Endothelial cell of umbilical vein (primary cell): ENCODE data around the gene CDH11. TPM values are rescaled to one million over a fixed set of nuclear protein-coding genes. Genes with fewer than 3 reads are reported as not detected.

Experiments
- Bru-seq: library from RNA; stranded (reverse); fragments of 400-500 nt; gene quantifications from one replicate; lab custom pipeline; 2021; lab: Mats Ljungman, UMichigan
- BruChase-seq, 2 experiments: library from RNA; stranded (reverse); fragments of 400-500 nt; gene quantifications; one replicate each; lab custom pipeline; 2021; lab: Mats Ljungman, UMichigan
- BruUV-seq: library from RNA; stranded (reverse); fragments of 400-500 nt; replicated peaks from 2 replicates; lab custom pipeline; 2021; lab: Mats Ljungman, UMichigan
- CTCF ChIA-PET: fragments of 300-600, 350-600 bp; sonication (Branson Sonifier 250); formaldehyde crosslinking; loops from one replicate; lab custom pipeline; 2021; ENCODE audit warnings: antibody characterized with exemption, inconsistent platforms; lab: Charles Lee
- POLR2A ChIA-PET: fragments of 300-600, 350-600 bp; sonication (Branson Sonifier 250); formaldehyde crosslinking; loops from one replicate; lab custom pipeline; 2021; ENCODE audit warnings: antibody characterized with exemption, inconsistent platforms; lab: Charles Lee
- DNase-seq: peaks from one replicate; pipeline ENCODE4 v3.0.0-alpha.2; 2011; ENCODE audit warnings: low read depth, low spot score
- FAIRE-seq: peaks from 2 replicates; lab custom pipeline; 2011; peaks lifted over from hg19 to GRCh38; lab: Jason Lieb, UNC
- H2AFZ ChIP-seq: 2 replicates; pipeline ENCODE4 v1.6.0; 2012; ENCODE audit warnings: low read depth, low read length, control low read depth, inconsistent platforms
- H3K27ac ChIP-seq: 2 replicates; pipeline ENCODE4 v1.5.1; 2011; ENCODE audit warnings: low read depth, mild to moderate bottlenecking, control low read depth, low read length, moderate library complexity; ENCODE audit not compliant: insufficient read depth
- H3K27me3 ChIP-seq, 2 experiments: 2 replicates each; pipeline versions ENCODE4 v1.6.0 to v1.6.1; 2011; ENCODE audit warnings: low read length in 2 of 2, mixed read lengths in 1 of 2; ENCODE audit not compliant: control insufficient read depth in 2 of 2, insufficient read depth in 2 of 2
- H3K36me3 ChIP-seq, 2 experiments: 2 replicates in 1 of 2; 3 replicates in 1 of 2; pipeline ENCODE4 v1.5.1; 2011; ENCODE audit warnings: low read length in 2 of 2, mild to moderate bottlenecking in 1 of 2, moderate library complexity in 1 of 2; ENCODE audit not compliant: control insufficient read depth in 2 of 2, insufficient read depth in 2 of 2; ENCODE audit errors: extremely low read depth in 1 of 2
- H3K4me1 ChIP-seq: 3 replicates; pipeline ENCODE4 v1.5.1; 2011; ENCODE audit warnings: mild to moderate bottlenecking, low read length; ENCODE audit not compliant: control insufficient read depth, insufficient read depth; ENCODE audit errors: extremely low read depth
- H3K4me2 ChIP-seq: 2 replicates; pipeline ENCODE4 v1.6.1; 2011; ENCODE audit warnings: low read length, control low read depth, mixed read lengths; ENCODE audit not compliant: insufficient read depth
- H3K4me3 ChIP-seq, 3 experiments: fragments of 200-600 bp in 1 of 3; sonication (generic), shearing (Covaris generic) in 1 of 3; replicated peaks in 1 of 3; 2 replicates each; pipeline ENCODE4 v1.5.1; 2011 to 2016; ENCODE audit warnings: control low read depth in 3 of 3, low read length in 3 of 3, mild to moderate bottlenecking in 2 of 3, inconsistent platforms in 1 of 3, low read depth in 1 of 3, moderate library complexity in 1 of 3; ENCODE audit not compliant: insufficient read depth in 1 of 3
- H3K79me2 ChIP-seq: 2 replicates; pipeline ENCODE4 v1.6.0; 2012; ENCODE audit warnings: low read length, inconsistent platforms; ENCODE audit not compliant: control insufficient read depth, insufficient read depth
- H3K9ac ChIP-seq: replicated peaks from 2 replicates; pipeline ENCODE3; 2011; ENCODE audit warnings: low read length, control low read depth; ENCODE audit not compliant: insufficient read depth; ENCODE audit errors: extremely low read depth
- H3K9me1 ChIP-seq: replicated peaks from 3 replicates; pipeline ENCODE4 v1.6.0; 2011; ENCODE audit warnings: mild to moderate bottlenecking, low read length; ENCODE audit not compliant: control insufficient read depth, insufficient read depth; ENCODE audit errors: extremely low read depth
- H3K9me3 ChIP-seq: replicated peaks from 2 replicates; pipeline ENCODE4 v1.5.1; 2012; ENCODE audit warnings: low read length, inconsistent platforms; ENCODE audit not compliant: control insufficient read depth, insufficient read depth
- H4K20me1 ChIP-seq: replicated peaks from 2 replicates; pipeline ENCODE3; 2011; ENCODE audit warnings: mild to moderate bottlenecking, low read length; ENCODE audit not compliant: control insufficient read depth, insufficient read depth; ENCODE audit errors: extremely low read depth
- EZH2 ChIP-seq: IDR thresholded peaks from 2 replicates; pipeline ENCODE4 v1.6.1; 2012; ENCODE audit warnings: borderline replicate concordance, low read depth, mild to moderate bottlenecking, moderate library complexity, low read length, inconsistent platforms; ENCODE audit not compliant: severe bottlenecking
- POLR2A ChIP-seq: IDR thresholded peaks from 2 replicates; pipeline ENCODE4 v1.6.1; 2012; ENCODE audit warnings: low read depth, mild to moderate bottlenecking, control low read depth, low read length
- POLR2AphosphoS5 ChIP-seq: IDR thresholded peaks from 2 replicates; pipeline ENCODE4 v1.6.1; 2012; ENCODE audit warnings: low read depth, mild to moderate bottlenecking, control low read depth, low read length, moderate library complexity; ENCODE audit not compliant: insufficient read depth
- dilution Hi-C: fragments of 300-500 bp; cut with MboI; formaldehyde crosslinking; loops from one replicate; pipeline ENCODE4 v1.15.0; 2019; ENCODE audit warnings: low sequenced_read_pairs; ENCODE audit not compliant: extremely low pct_ligation_motif_present
- intact Hi-C: fragments of 100-400 bp; cut with micrococcal nuclease; formaldehyde crosslinking; loops from one replicate; pipeline ENCODE4 v1.10.0; 2022
- long read RNA-seq: library from polyadenylated mRNA; stranded (forward); transcript quantifications from one replicate; pipeline ENCODE4 v2.0.0, GENCODE V29; 2021
- polyA minus RNA-seq, 3 experiments: library from RNA; depleted of rRNA, polyadenylated mRNA; stranded (reverse); fragments of >200 nt; gene quantifications; 1 replicate in 1 of 3; 2 replicates in 2 of 3; pipeline ENCODE4 v1.2.3, GENCODE V29; 2011
- polyA plus RNA-seq, 4 experiments: library from polyadenylated mRNA; depleted of rRNA in 3 of 4; stranded (reverse) in 3 of 4; unstranded in 1 of 4; fragments of >200 nt; gene quantifications; 2 replicates each; pipeline versions ENCODE4 v1.2.1 to v1.2.3, GENCODE V29; 2011 to 2012; ENCODE audit warnings: missing spikeins in 1 of 4
- total RNA-seq: library from RNA; stranded (reverse); gene quantifications from 2 replicates; pipeline ENCODE4 v1.2.3, GENCODE V29; 2021
- TF ChIP-seq, protein P1 (sequence below), 2 donors: IDR thresholded peaks; 1 replicate in 1 of 2; 2 replicates in 1 of 2; pipeline ENCODE4 v1.5.1; 2011; ENCODE audit warnings: low read length in 2 of 2, mild to moderate bottlenecking in 2 of 2, moderate library complexity in 2 of 2, control low read depth in 1 of 2, inconsistent platforms in 1 of 2, low read depth in 1 of 2; ENCODE audit not compliant: insufficient read depth in 1 of 2; ENCODE audit errors: extremely low read depth in 1 of 2

Gene CDH11, protein sequence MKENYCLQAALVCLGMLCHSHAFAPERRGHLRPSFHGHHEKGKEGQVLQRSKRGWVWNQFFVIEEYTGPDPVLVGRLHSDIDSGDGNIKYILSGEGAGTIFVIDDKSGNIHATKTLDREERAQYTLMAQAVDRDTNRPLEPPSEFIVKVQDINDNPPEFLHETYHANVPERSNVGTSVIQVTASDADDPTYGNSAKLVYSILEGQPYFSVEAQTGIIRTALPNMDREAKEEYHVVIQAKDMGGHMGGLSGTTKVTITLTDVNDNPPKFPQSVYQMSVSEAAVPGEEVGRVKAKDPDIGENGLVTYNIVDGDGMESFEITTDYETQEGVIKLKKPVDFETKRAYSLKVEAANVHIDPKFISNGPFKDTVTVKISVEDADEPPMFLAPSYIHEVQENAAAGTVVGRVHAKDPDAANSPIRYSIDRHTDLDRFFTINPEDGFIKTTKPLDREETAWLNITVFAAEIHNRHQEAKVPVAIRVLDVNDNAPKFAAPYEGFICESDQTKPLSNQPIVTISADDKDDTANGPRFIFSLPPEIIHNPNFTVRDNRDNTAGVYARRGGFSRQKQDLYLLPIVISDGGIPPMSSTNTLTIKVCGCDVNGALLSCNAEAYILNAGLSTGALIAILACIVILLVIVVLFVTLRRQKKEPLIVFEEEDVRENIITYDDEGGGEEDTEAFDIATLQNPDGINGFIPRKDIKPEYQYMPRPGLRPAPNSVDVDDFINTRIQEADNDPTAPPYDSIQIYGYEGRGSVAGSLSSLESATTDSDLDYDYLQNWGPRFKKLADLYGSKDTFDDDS
- total RNA-seq (14.9 and 30.4 TPM in 2 replicates), polyA plus RNA-seq (24.8 and 32.7 TPM in 2 replicates), polyA minus RNA-seq (81.2 and 98.8 TPM in 2 replicates), Bru-seq, nascent RNA (percentile 58 among the genes with signal in this experiment), BruChase-seq, experiment 1, labeled RNA remaining after a 6-hour chase (percentile 40 among the genes with signal in this experiment), BruChase-seq, experiment 2, labeled RNA remaining after a 2-hour chase (percentile 38 among the genes with signal in this experiment)
- polyA plus RNA-seq (2011; cell fraction: cytosol; rRNA removed): 22.9 and 27.2 TPM in 2 replicates
- 27.4 and 40.1 TPM in 2 replicates for polyA plus RNA-seq (2011; cell fraction: nucleus; rRNA removed)
- polyA plus RNA-seq (2012): 10.1 and 32.4 TPM in 2 replicates
- polyA minus RNA-seq (2011; cell fraction: cytosol; rRNA and poly(A)+ RNA removed): not detected
- 73.7 and 77.8 TPM in 2 replicates for polyA minus RNA-seq (2011; cell fraction: nucleus; rRNA and poly(A)+ RNA removed)
- long read RNA-seq, full-length matches to known transcripts: 4 of 7 reads
- long read RNA-seq, partial matches to known transcripts: 1 of 7 reads
- long read RNA-seq, other reads (novel, unspliced or antisense): 2 of 7 reads

DNA sequence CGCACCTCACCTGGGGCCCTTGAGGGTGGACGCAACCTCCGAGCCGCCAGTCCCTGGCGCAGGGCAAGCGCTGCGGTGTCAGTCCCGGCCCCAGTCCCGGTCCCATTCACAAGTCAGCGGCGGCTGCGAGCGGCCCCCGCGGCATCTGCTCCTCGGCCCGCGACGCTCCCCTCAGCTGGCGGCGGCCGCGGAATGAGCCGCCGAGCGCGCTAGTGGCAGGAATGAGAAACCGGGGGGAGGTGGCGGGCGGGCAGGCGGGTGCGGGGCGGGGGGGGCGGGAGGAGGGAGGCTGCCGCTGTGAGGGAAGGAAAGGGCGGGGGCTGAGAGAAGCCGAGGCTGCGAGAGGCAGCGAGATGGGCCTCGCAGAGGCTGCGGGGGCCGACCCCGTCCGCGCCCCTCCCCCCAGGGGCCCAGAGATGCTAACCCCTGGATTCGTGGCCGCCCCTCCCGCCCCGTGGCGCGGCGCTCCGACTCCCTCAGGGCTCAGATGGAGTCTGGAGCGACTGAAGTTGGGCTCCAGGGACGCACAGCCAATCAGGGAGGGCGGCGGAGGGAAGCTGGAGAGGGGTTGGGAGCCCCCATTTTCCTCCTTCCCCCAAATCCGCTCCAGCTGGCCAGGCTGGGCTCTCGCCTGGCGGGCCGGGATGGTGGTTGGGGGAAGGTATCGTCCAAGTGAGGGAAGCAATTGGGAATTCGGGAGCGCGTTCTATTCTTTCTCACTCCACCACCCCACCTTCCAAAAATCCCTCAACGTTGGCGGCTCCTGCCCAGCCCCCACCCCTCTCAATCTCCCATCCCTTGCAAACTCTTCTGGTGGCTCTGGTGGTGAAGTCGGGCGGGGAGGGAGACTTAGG is at the start of gene CDH11:
TSS of gene CDH11 (minus strand) at position 194 of the 854 bp plus-strand sequence. CDS start 117,194 bp downstream, outside the sequence.
- peak; percentile 58 for FAIRE-seq
- dilution Hi-C loops: no loop called here
- peak within 1 kb of the TSS; percentile 98 for H2AFZ ChIP-seq
- no peaks in the 10 kb centered on the region for H3K9me3 ChIP-seq
- no peaks in the 10 kb centered on the region for H3K9me1 ChIP-seq
- H3K79me2 ChIP-seq: peaks cover 7% of the 10 kb centered on the region
- no peaks in the 10 kb centered on the region for H3K36me3 ChIP-seq
- peak; percentile 58 for TF ChIP-seq POLR2A
- peak; percentile 52 for TF ChIP-seq POLR2AphosphoS5
- TF ChIP-seq, protein P1, sequence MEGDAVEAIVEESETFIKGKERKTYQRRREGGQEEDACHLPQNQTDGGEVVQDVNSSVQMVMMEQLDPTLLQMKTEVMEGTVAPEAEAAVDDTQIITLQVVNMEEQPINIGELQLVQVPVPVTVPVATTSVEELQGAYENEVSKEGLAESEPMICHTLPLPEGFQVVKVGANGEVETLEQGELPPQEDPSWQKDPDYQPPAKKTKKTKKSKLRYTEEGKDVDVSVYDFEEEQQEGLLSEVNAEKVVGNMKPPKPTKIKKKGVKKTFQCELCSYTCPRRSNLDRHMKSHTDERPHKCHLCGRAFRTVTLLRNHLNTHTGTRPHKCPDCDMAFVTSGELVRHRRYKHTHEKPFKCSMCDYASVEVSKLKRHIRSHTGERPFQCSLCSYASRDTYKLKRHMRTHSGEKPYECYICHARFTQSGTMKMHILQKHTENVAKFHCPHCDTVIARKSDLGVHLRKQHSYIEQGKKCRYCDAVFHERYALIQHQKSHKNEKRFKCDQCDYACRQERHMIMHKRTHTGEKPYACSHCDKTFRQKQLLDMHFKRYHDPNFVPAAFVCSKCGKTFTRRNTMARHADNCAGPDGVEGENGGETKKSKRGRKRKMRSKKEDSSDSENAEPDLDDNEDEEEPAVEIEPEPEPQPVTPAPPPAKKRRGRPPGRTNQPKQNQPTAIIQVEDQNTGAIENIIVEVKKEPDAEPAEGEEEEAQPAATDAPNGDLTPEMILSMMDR (IDR thresholded peaks at IDR 0.05; ENCODE audit: extremely low read depth in 1 of 2, insufficient read depth in 1 of 2, low read depth in 1 of 2, low read length in 2 of 2): peak in 1 of 2 donors; percentile 29
- no peak for TF ChIP-seq EZH2
- H3K27me3 ChIP-seq: no peaks in the 10 kb centered on the region
- H3K27ac ChIP-seq: peak within 1 kb of the TSS; percentile 25
- DNase-seq: peak; percentile 67
- ChIA-PET CTCF (interaction anchor here (0.8 to 2.3 kb wide), 4 partner anchors 298 to 1661 kb away, joined by 3 to 11 read pairs (median 4); no protein-coding TSS in a partner anchor), POLR2A (no interaction called here)
- no TSS peak for BruUV-seq
- H3K4me2 ChIP-seq: peak within 1 kb of the TSS; percentile 85
- intact Hi-C loops: loop anchor here (1.0 to 5.0 kb wide), 3 partner anchors 160 to 1152 kb away; no protein-coding TSS in a partner anchor
- H4K20me1 ChIP-seq: no peaks in the 10 kb centered on the region
- H3K4me1 ChIP-seq: peaks cover 34% of the 10 kb centered on the region
- peak within 1 kb of the TSS; percentile 71 to 85 (median 76) for H3K4me3 ChIP-seq
- H3K9ac ChIP-seq: peak within 1 kb of the TSS; percentile 64
